ENCODE results near the gene IQCM. TPM values are rescaled to one million over a fixed set of nuclear protein-coding genes. Genes with fewer than 3 reads are reported as not detected.

Gene IQCM
- total and polyA plus RNA-seq, 10 of the 15 experiments (the other 5 are each of a cell fraction or from before 2014, with no cell fraction given): not detected

DNA sequence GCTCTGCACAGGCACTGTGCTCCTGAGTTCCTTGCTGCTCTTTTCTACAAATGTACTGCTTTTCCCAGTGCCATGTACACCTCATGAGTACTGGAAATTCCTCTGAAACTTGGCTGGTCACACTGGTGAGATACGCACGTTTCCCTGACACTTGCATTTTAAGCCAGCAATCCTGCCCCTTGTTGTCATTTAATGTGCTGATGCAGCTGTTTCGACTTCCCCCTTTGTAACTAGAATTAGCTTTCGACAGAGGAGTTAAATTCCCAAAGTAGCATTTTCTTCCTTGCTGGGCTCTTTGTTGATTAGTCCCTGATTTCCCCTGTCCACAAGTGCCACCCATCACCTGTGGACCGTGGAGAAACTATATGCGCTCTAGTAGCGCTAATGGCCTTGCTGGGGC, 77.5 kb downstream of the IQCM start:
- in situ Hi-C loops (cut with MboI) (no loop called here), intact Hi-C loops (cut with micrococcal nuclease; ENCODE audit: unreplicated experiment) (no loop called here)
- no peak overlapping the region for H3K4me3 ChIP-seq
- TF ChIP-seq, protein P1, sequence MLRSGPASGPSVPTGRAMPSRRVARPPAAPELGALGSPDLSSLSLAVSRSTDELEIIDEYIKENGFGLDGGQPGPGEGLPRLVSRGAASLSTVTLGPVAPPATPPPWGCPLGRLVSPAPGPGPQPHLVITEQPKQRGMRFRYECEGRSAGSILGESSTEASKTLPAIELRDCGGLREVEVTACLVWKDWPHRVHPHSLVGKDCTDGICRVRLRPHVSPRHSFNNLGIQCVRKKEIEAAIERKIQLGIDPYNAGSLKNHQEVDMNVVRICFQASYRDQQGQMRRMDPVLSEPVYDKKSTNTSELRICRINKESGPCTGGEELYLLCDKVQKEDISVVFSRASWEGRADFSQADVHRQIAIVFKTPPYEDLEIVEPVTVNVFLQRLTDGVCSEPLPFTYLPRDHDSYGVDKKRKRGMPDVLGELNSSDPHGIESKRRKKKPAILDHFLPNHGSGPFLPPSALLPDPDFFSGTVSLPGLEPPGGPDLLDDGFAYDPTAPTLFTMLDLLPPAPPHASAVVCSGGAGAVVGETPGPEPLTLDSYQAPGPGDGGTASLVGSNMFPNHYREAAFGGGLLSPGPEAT (IDR thresholded peaks at IDR 0.05; ENCODE audit: low read depth): no peak
- TF ChIP-seq SUZ12 (IDR thresholded peaks at IDR 0.05; ENCODE audit: unreplicated experiment): no peak
- no peak for TF ChIP-seq RCOR1 (conservative IDR thresholded peaks at IDR 0.05; ENCODE audit: low read depth, low read length)
- no peak for TF ChIP-seq LARP7 (IDR thresholded peaks at IDR 0.05)
- TF ChIP-seq, protein P2, sequence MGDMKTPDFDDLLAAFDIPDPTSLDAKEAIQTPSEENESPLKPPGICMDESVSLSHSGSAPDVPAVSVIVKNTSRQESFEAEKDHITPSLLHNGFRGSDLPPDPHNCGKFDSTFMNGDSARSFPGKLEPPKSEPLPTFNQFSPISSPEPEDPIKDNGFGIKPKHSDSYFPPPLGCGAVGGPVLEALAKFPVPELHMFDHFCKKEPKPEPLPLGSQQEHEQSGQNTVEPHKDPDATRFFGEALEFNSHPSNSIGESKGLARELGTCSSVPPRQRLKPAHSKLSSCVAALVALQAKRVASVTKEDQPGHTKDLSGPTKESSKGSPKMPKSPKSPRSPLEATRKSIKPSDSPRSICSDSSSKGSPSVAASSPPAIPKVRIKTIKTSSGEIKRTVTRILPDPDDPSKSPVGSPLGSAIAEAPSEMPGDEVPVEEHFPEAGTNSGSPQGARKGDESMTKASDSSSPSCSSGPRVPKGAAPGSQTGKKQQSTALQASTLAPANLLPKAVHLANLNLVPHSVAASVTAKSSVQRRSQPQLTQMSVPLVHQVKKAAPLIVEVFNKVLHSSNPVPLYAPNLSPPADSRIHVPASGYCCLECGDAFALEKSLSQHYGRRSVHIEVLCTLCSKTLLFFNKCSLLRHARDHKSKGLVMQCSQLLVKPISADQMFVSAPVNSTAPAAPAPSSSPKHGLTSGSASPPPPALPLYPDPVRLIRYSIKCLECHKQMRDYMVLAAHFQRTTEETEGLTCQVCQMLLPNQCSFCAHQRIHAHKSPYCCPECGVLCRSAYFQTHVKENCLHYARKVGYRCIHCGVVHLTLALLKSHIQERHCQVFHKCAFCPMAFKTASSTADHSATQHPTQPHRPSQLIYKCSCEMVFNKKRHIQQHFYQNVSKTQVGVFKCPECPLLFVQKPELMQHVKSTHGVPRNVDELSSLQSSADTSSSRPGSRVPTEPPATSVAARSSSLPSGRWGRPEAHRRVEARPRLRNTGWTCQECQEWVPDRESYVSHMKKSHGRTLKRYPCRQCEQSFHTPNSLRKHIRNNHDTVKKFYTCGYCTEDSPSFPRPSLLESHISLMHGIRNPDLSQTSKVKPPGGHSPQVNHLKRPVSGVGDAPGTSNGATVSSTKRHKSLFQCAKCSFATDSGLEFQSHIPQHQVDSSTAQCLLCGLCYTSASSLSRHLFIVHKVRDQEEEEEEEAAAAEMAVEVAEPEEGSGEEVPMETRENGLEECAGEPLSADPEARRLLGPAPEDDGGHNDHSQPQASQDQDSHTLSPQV (IDR thresholded peaks at IDR 0.05): no peak
- TF ChIP-seq PAX8 (IDR thresholded peaks at IDR 0.05): no peak
- TF ChIP-seq EZH2 (IDR thresholded peaks at IDR 0.05; ENCODE audit: borderline replicate concordance, control insufficient read depth, low read depth, low read length): no peak
- TF ChIP-seq FOS (IDR thresholded peaks at IDR 0.05; ENCODE audit: borderline replicate concordance, extremely low read depth, insufficient read length): no peak
- TF ChIP-seq SIX5 (IDR thresholded peaks at IDR 0.05; ENCODE audit: low read depth, low read length, severe bottlenecking): no peak
- TF ChIP-seq YY1 (IDR thresholded peaks at IDR 0.05; ENCODE audit: low read depth, low read length): no peak
- TF ChIP-seq, protein P3, sequence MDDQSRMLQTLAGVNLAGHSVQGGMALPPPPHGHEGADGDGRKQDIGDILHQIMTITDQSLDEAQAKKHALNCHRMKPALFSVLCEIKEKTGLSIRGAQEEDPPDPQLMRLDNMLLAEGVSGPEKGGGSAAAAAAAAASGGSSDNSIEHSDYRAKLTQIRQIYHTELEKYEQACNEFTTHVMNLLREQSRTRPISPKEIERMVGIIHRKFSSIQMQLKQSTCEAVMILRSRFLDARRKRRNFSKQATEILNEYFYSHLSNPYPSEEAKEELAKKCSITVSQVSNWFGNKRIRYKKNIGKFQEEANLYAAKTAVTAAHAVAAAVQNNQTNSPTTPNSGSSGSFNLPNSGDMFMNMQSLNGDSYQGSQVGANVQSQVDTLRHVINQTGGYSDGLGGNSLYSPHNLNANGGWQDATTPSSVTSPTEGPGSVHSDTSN (IDR thresholded peaks at IDR 0.05; ENCODE audit: insufficient replicate concordance, low read depth, low read length): no peak
- no peak for TF ChIP-seq STAT1 (conservative IDR thresholded peaks at IDR 0.05)
- ChIA-PET CTCF (no interaction called here), SMC1A (ENCODE audit: uncharacterized antibody, unreplicated experiment) (no interaction called here), RAD21 (ENCODE audit: unreplicated experiment) (no interaction called here), POLR2A (no interaction called here)
- no peaks in the 10 kb centered on the region for H3K9me3 ChIP-seq (replicated peaks; ENCODE audit: control insufficient read depth, insufficient read depth, low read length)
- H3K4me2 ChIP-seq (ENCODE audit: control insufficient read depth, insufficient read depth): no peak overlapping the region
- no peaks in the 10 kb centered on the region for H3K4me1 ChIP-seq (ENCODE audit: control insufficient read depth, insufficient read depth, low read length)
- no peaks in the 10 kb centered on the region for H4K20me1 ChIP-seq (ENCODE audit: control insufficient read depth, insufficient read depth)
- H3K9ac ChIP-seq (ENCODE audit: control insufficient read depth, insufficient read depth, low read length): no peak overlapping the region
- FAIRE-seq (no peak), ATAC-seq (no peak), DNase-seq (ENCODE audit: low read depth, low spot score) (no peak)
- H3K27me3 ChIP-seq (replicated peaks in 1 of 2; ENCODE audit: control insufficient read depth in 2 of 2, insufficient read depth in 2 of 2, low read length in 1 of 2): no peaks in the 10 kb centered on the region
- no peak overlapping the region for H3K27ac ChIP-seq (ENCODE audit: control insufficient read depth, insufficient read depth)
- H3K36me3 ChIP-seq (ENCODE audit: control insufficient read depth in 2 of 2, insufficient read depth in 2 of 2, low read length in 1 of 2): no peaks in the 10 kb centered on the region
- no TSS peak for BruUV-seq (replicated peaks)
- H2AFZ ChIP-seq (ENCODE audit: control insufficient read depth, low read depth, low read length): no peak overlapping the region
- no peaks in the 10 kb centered on the region for H3K79me2 ChIP-seq (ENCODE audit: control insufficient read depth, insufficient read depth, low read length)
- 23% methylated on average over 7 of the region's 7 CpGs for WGBS (ENCODE audit: insufficient coverage, insufficient replicate concordance, low lambda C conversion rate, missing lambda C conversion rate)
